ENCODE measurements around the gene PSME1.

GRCh38 chr14:24098927-24099813, 36.8 kb upstream of the PSME1 start:
- TF ChIP-seq, protein P1, sequence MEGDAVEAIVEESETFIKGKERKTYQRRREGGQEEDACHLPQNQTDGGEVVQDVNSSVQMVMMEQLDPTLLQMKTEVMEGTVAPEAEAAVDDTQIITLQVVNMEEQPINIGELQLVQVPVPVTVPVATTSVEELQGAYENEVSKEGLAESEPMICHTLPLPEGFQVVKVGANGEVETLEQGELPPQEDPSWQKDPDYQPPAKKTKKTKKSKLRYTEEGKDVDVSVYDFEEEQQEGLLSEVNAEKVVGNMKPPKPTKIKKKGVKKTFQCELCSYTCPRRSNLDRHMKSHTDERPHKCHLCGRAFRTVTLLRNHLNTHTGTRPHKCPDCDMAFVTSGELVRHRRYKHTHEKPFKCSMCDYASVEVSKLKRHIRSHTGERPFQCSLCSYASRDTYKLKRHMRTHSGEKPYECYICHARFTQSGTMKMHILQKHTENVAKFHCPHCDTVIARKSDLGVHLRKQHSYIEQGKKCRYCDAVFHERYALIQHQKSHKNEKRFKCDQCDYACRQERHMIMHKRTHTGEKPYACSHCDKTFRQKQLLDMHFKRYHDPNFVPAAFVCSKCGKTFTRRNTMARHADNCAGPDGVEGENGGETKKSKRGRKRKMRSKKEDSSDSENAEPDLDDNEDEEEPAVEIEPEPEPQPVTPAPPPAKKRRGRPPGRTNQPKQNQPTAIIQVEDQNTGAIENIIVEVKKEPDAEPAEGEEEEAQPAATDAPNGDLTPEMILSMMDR (IDR thresholded peaks at IDR 0.05; ENCODE audit: insufficient read depth, low read length), result no peak
- TF ChIP-seq POLR2AphosphoS5 (IDR thresholded peaks at IDR 0.05; ENCODE audit: low read depth), result no peak
- no peak for TF ChIP-seq GABPA (IDR thresholded peaks at IDR 0.05; ENCODE audit: low read depth)
- no peak for TF ChIP-seq REST (IDR thresholded peaks at IDR 0.05; ENCODE audit: insufficient replicate concordance, low read depth)
- no peak for TF ChIP-seq SPI1 (IDR thresholded peaks at IDR 0.05; ENCODE audit: borderline replicate concordance, low read depth)
